ENCODE data around the gene EPHA6. TPM values are rescaled to one million over a fixed set of nuclear protein-coding genes. Genes with fewer than 3 reads are reported as not detected.

Gene EPHA6
- total RNA-seq, 1 donor from 2014 or later, result 0.11 TPM

GRCh38 chr3:97698691-97699090 lies 884.3 kb downstream of the EPHA6 start:
- H3K4me3 Mint-ChIP-seq, result no peak overlapping the region
- no peaks in the 10 kb centered on the region for H3F3A ChIP-seq (ENCODE audit: low read depth)

GRCh38 chr3:97699889-97700288 lies 885.5 kb downstream of the EPHA6 start:
- no peaks in the 10 kb centered on the region for H3F3A ChIP-seq (ENCODE audit: low read depth)
- H3K4me3 ChIP-seq, result no peak overlapping the region
- Mint-ChIP-seq H3K27me3 (ENCODE audit: insufficient read depth, low read depth) (peaks cover 2% of the 10 kb centered on the region), H3K36me3 (no peaks in the 10 kb centered on the region), H3K27ac (no peak overlapping the region), H3K4me3 (no peak overlapping the region), H3K4me1 (no peaks in the 10 kb centered on the region), H3K9me3 (no peaks in the 10 kb centered on the region)
- TF ChIP-seq EZH2 (IDR thresholded peaks at IDR 0.05) (no peak), EZH2phosphoT487 (IDR thresholded peaks at IDR 0.05) (no peak), CTCF (IDR thresholded peaks at IDR 0.05) (no peak)
- no peaks in the 10 kb centered on the region for H3K79me2 ChIP-seq (ENCODE audit: low read depth)
- no peak for DNase-seq (ENCODE audit: low spot score)
- no peak overlapping the region for H3K4me2 ChIP-seq
- H3K4me1 ChIP-seq, result no peaks in the 10 kb centered on the region
- H4K20me1 ChIP-seq (ENCODE audit: low read depth), result no peaks in the 10 kb centered on the region
- H3K9ac ChIP-seq, result no peak overlapping the region
- H3K27ac ChIP-seq, result no peak overlapping the region
- no peaks in the 10 kb centered on the region for H3K36me3 ChIP-seq
- no peaks in the 10 kb centered on the region for H3K27me3 ChIP-seq
- H3K9me3 ChIP-seq (ENCODE audit: low read depth), result no peaks in the 10 kb centered on the region
- no peak overlapping the region for H2AFZ ChIP-seq (replicated peaks)

More at GRCh38 chr3:97698691-97699090, 884.3 kb downstream of the EPHA6 start:
- Histone ChIP-seq H3K4me2 (no peak overlapping the region), H3K9ac (no peak overlapping the region), H3K4me3 (no peak overlapping the region), H3K9me3 (ENCODE audit: low read depth) (no peaks in the 10 kb centered on the region), H3K27ac (no peak overlapping the region), H3K79me2 (ENCODE audit: low read depth) (no peaks in the 10 kb centered on the region), H3K36me3 (no peaks in the 10 kb centered on the region), H3K27me3 (no peaks in the 10 kb centered on the region), H2AFZ (replicated peaks) (no peak overlapping the region), H4K20me1 (ENCODE audit: low read depth) (no peaks in the 10 kb centered on the region), H3K4me1 (no peaks in the 10 kb centered on the region)
- no peaks in the 10 kb centered on the region for H3K4me1 Mint-ChIP-seq
- H3K36me3 Mint-ChIP-seq, result no peaks in the 10 kb centered on the region
- H3K27me3 Mint-ChIP-seq (ENCODE audit: insufficient read depth, low read depth), result peaks cover 2% of the 10 kb centered on the region
- TF ChIP-seq EZH2 (IDR thresholded peaks at IDR 0.05) (no peak), EZH2phosphoT487 (IDR thresholded peaks at IDR 0.05) (no peak), CTCF (IDR thresholded peaks at IDR 0.05) (no peak)
- H3K27ac Mint-ChIP-seq, result no peak overlapping the region
- H3K9me3 Mint-ChIP-seq, result no peaks in the 10 kb centered on the region
- DNase-seq (ENCODE audit: low spot score), result no peak

DNA sequence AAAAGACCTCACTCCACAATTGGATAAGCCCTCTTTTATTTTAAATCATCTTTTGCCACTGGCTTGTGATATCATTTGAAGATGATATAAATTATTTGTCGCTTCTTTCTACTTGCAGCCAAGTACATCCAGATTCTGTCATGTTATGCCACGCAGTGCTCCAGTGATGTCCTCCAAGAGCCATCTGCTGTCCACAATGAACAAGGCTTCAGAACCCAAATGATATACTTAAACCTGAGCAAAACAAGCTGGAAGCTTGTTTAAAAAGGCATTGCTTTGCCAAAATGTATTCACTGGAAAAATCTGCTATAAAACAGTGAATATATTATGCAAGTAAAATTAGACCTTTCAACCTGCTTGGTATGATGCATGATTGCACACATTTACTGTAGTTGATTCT lies 891.4 kb downstream of the EPHA6 start:
- Histone ChIP-seq H3K9ac (no peak overlapping the region), H2AFZ (replicated peaks) (no peak overlapping the region), H3K4me1 (no peaks in the 10 kb centered on the region), H3K4me3 (no peak overlapping the region), H3F3A (ENCODE audit: low read depth) (no peaks in the 10 kb centered on the region), H4K20me1 (ENCODE audit: low read depth) (no peaks in the 10 kb centered on the region), H3K79me2 (ENCODE audit: low read depth) (no peaks in the 10 kb centered on the region), H3K27ac (no peak overlapping the region), H3K27me3 (no peaks in the 10 kb centered on the region), H3K4me2 (no peak overlapping the region), H3K36me3 (no peaks in the 10 kb centered on the region), H3K9me3 (ENCODE audit: low read depth) (no peaks in the 10 kb centered on the region)
- no peak for DNase-seq (ENCODE audit: low spot score)
- H3K9me3 Mint-ChIP-seq, result peaks cover 3% of the 10 kb centered on the region
- no peak overlapping the region for H3K27ac Mint-ChIP-seq
- TF ChIP-seq EZH2phosphoT487 (IDR thresholded peaks at IDR 0.05), result no peak
- H3K36me3 Mint-ChIP-seq, result no peaks in the 10 kb centered on the region
- peaks cover 2% of the 10 kb centered on the region for H3K27me3 Mint-ChIP-seq (ENCODE audit: insufficient read depth, low read depth)
- H3K4me1 Mint-ChIP-seq, result no peaks in the 10 kb centered on the region
- H3K4me3 Mint-ChIP-seq, result no peak overlapping the region

- Mint-ChIP-seq H3K36me3 (no peaks in the 10 kb centered on the region), H3K9me3 (peaks cover 3% of the 10 kb centered on the region), H3K4me1 (no peaks in the 10 kb centered on the region), H3K27me3 (ENCODE audit: insufficient read depth, low read depth) (peaks cover 2% of the 10 kb centered on the region), H3K27ac (no peak overlapping the region), H3K4me3 (no peak overlapping the region)
- H3K9ac ChIP-seq, result no peak overlapping the region
- DNase-seq (ENCODE audit: low spot score), result no peak
- H3K27ac ChIP-seq, result no peak overlapping the region
- no peaks in the 10 kb centered on the region for H4K20me1 ChIP-seq (ENCODE audit: low read depth)
- H3K4me3 ChIP-seq, result no peak overlapping the region
- H3K4me2 ChIP-seq, result no peak overlapping the region
- no peaks in the 10 kb centered on the region for H3K9me3 ChIP-seq (ENCODE audit: low read depth)
- no peaks in the 10 kb centered on the region for H3F3A ChIP-seq (ENCODE audit: low read depth)
- TF ChIP-seq CTCF (IDR thresholded peaks at IDR 0.05) (no peak), EZH2phosphoT487 (IDR thresholded peaks at IDR 0.05) (no peak), EZH2 (IDR thresholded peaks at IDR 0.05) (no peak)
- H3K4me1 ChIP-seq, result no peaks in the 10 kb centered on the region
- H3K27me3 ChIP-seq, result no peaks in the 10 kb centered on the region
- no peaks in the 10 kb centered on the region for H3K79me2 ChIP-seq (ENCODE audit: low read depth)
- no peaks in the 10 kb centered on the region for H3K36me3 ChIP-seq
- no peak overlapping the region for H2AFZ ChIP-seq (replicated peaks)
Observed at GRCh38 chr3:97706226-97706625, 891.8 kb downstream of the EPHA6 start.

All from neural progenitor cell (in vitro differentiated cells).